Testis (tissue), 2 donors: ENCODE data around the gene PNPLA8.

Source experiments
- POLR2A ChIP-seq: fragments of 450-650 bp; IDR thresholded peaks from one replicate; pipeline ENCODE4 v1.6.1; 2017; ENCODE audit warnings: antibody characterized with exemption, mild to moderate bottlenecking, moderate library complexity
- TF ChIP-seq, protein P1 (sequence below), 3 experiments: fragments of 450-650 bp in 2 of 3; fragments of 200-600 bp in 1 of 3; sonication (generic) in 1 of 3; IDR thresholded peaks; one replicate each; pipeline ENCODE4 v1.5.1; 2016 to 2019; ENCODE audit warnings: antibody characterized with exemption in 3 of 3, mild to moderate bottlenecking in 2 of 3, moderate library complexity in 1 of 3

DNA sequence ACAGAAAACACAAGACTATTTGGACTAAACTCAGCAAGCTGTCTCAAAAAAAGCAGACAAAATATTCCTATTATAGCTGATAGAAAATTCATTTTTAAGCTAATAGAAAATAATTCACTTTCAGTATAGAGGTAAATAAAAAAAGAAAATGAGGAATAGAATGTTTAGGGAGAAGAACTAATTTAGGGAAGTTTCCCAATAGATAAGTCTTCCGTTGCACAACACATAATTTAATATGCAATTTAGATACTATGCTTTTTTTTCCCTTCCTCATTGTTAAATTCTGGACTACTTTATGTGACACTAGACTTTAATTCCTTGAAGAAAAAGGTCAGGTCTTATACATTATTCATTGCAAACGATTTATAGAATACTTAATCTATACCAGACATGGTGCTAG is 10.3 kb downstream of the PNPLA8 start:
- TF ChIP-seq, protein P1, sequence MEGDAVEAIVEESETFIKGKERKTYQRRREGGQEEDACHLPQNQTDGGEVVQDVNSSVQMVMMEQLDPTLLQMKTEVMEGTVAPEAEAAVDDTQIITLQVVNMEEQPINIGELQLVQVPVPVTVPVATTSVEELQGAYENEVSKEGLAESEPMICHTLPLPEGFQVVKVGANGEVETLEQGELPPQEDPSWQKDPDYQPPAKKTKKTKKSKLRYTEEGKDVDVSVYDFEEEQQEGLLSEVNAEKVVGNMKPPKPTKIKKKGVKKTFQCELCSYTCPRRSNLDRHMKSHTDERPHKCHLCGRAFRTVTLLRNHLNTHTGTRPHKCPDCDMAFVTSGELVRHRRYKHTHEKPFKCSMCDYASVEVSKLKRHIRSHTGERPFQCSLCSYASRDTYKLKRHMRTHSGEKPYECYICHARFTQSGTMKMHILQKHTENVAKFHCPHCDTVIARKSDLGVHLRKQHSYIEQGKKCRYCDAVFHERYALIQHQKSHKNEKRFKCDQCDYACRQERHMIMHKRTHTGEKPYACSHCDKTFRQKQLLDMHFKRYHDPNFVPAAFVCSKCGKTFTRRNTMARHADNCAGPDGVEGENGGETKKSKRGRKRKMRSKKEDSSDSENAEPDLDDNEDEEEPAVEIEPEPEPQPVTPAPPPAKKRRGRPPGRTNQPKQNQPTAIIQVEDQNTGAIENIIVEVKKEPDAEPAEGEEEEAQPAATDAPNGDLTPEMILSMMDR (IDR thresholded peaks at IDR 0.05), result no peak
- no peak for TF ChIP-seq POLR2A
